Erythroblast (primary cell): Measurements from ENCODE around the gene DAB2.

Experiments used
- GATA1 ChIP-seq: IDR thresholded peaks from 2 replicates; pipeline ENCODE4 v1.6.1; 2011; ENCODE audit warnings: low read depth, mild to moderate bottlenecking, control low read depth, low read length, moderate library complexity
- POLR2A ChIP-seq: IDR thresholded peaks from 2 replicates; pipeline ENCODE4 v1.6.1; 2011; ENCODE audit warnings: mild to moderate bottlenecking, low read length

- no peak for TF ChIP-seq POLR2A
- no peak for TF ChIP-seq GATA1
Measured at GRCh38 chr5:39471836-39472508, 47.2 kb upstream of the DAB2 start.
